Stimulated activated effector memory CD8-positive, alpha-beta T cell treated with anti-CD3 and anti-CD28 coated beads, Interleukin-12 subunit alpha, Interleukin-12 subunit beta, amount 100 ng/mL, for 72 hours (primary cell): ENCODE data around the gene ERFE.
A peak's percentile ranks its signal among the peaks of the same experiment; 100 is the strongest.
"Not testable (repeated sequence)": the region's sequence is repeated elsewhere in the genome, so short reads cannot be mapped to it uniquely, and the experiment has no call there.

Experiments
- ATAC-seq: fragments of 150-1000 bp; cut with Tn5 transposase; 2 replicates; pipeline ENCODE4 v1.10.0; 2021
- DNase-seq, 2 donors: peaks; one replicate each; pipeline ENCODE4 v3.0.0; 2021 to 2022; ENCODE audit warnings: low spot score in 2 of 2
- H3K27ac Mint-ChIP-seq: one replicate; pipeline ENCODE4 v1.8.0; 2022; ENCODE audit warnings: mild to moderate bottlenecking, mixed read lengths
- H3K36me3 Mint-ChIP-seq: one replicate; pipeline ENCODE4 v1.8.0; 2022; ENCODE audit warnings: mild to moderate bottlenecking, mixed read lengths
- H3K4me1 Mint-ChIP-seq: one replicate; pipeline ENCODE4 v1.8.0; 2022; ENCODE audit warnings: mixed read lengths
- H3K4me3 Mint-ChIP-seq: one replicate; pipeline ENCODE4 v1.8.0; 2022; ENCODE audit warnings: mild to moderate bottlenecking, mixed read lengths
- H3K9me3 Mint-ChIP-seq: one replicate; pipeline ENCODE4 v1.8.0; 2022; ENCODE audit warnings: mixed read lengths

ERFE gene

GRCh38 chr2:238166391-238167343 lies 7.9 kb downstream of the ERFE start:
- Mint-ChIP-seq H3K36me3 (peaks cover 31% of the 10 kb centered on the region), H3K4me1 (peaks cover 7% of the 10 kb centered on the region), H3K4me3 (no peak overlapping the region), H3K27ac (no peak overlapping the region), H3K9me3 (no peaks in the 10 kb centered on the region)
- DNase-seq (no peak), ATAC-seq (no peak)

GRCh38 chr2:238167344-238167715 lies 8.6 kb downstream of the ERFE start:
- ATAC-seq (no peak), DNase-seq (no peak)
- Mint-ChIP-seq H3K4me3 (no peak overlapping the region), H3K27ac (no peak overlapping the region), H3K4me1 (peaks cover 7% of the 10 kb centered on the region), H3K36me3 (peaks cover 37% of the 10 kb centered on the region), H3K9me3 (no peaks in the 10 kb centered on the region)

- Mint-ChIP-seq H3K4me1 (peaks cover 7% of the 10 kb centered on the region), H3K27ac (no peak overlapping the region), H3K9me3 (no peaks in the 10 kb centered on the region), H3K36me3 (peaks cover 42% of the 10 kb centered on the region), H3K4me3 (no peak overlapping the region)
- ATAC-seq (no peak), DNase-seq (no peak)
These were observed 9.0 kb downstream of the ERFE start for GRCh38 chr2:238167761-238168160.

- Mint-ChIP-seq H3K4me3 (no peak overlapping the region), H3K4me1 (peaks cover 7% of the 10 kb centered on the region), H3K27ac (no peak overlapping the region), H3K36me3 (peaks cover 48% of the 10 kb centered on the region), H3K9me3 (no peaks in the 10 kb centered on the region)
- DNase-seq: no peak
- ATAC-seq: no peak
These were observed 9.7 kb downstream of the ERFE start for GRCh38 chr2:238168196-238169047.

- Mint-ChIP-seq H3K36me3 (peaks cover 56% of the 10 kb centered on the region), H3K27ac (no peak overlapping the region), H3K4me3 (no peak overlapping the region), H3K4me1 (peaks cover 7% of the 10 kb centered on the region), H3K9me3 (no peaks in the 10 kb centered on the region)
- ATAC-seq (no peak), DNase-seq (no peak)
These were observed 10.4 kb downstream of the ERFE start for GRCh38 chr2:238169048-238169707.

- Mint-ChIP-seq H3K27ac (peak overlapping the region; percentile 26), H3K9me3 (no peaks in the 10 kb centered on the region), H3K4me3 (no peak overlapping the region), H3K36me3 (peaks cover 60% of the 10 kb centered on the region), H3K4me1 (peaks cover 5% of the 10 kb centered on the region)
- DNase-seq (no peak), ATAC-seq (no peak)
These were observed 11.0 kb downstream of the ERFE start for GRCh38 chr2:238169708-238170251.

- Mint-ChIP-seq H3K4me1 (no peaks in the 10 kb centered on the region), H3K4me3 (no peak overlapping the region), H3K36me3 (peaks cover 67% of the 10 kb centered on the region), H3K9me3 (no peaks in the 10 kb centered on the region), H3K27ac (peak overlapping the region; percentile 26)
- ATAC-seq (no peak), DNase-seq (no peak)
These were observed 11.8 kb downstream of the ERFE start for GRCh38 chr2:238170386-238171071.

GRCh38 chr2:238171072-238171431 lies 12.3 kb downstream of the ERFE start:
- not testable (repeated sequence) for DNase-seq, ATAC-seq, H3K9me3 Mint-ChIP-seq, H3K4me3 Mint-ChIP-seq, H3K4me1 Mint-ChIP-seq
- H3K27ac Mint-ChIP-seq: peak overlapping the region; percentile 62
- H3K36me3 Mint-ChIP-seq: peaks cover 73% of the 10 kb centered on the region

GRCh38 chr2:238171575-238172187 lies 12.9 kb downstream of the ERFE start:
- ATAC-seq (no peak), DNase-seq (no peak)
- no peaks in the 10 kb centered on the region for H3K4me1 Mint-ChIP-seq
- H3K4me3 Mint-ChIP-seq: no peak overlapping the region
- peak overlapping the region; percentile 62 for H3K27ac Mint-ChIP-seq
- H3K9me3 Mint-ChIP-seq: no peaks in the 10 kb centered on the region
- H3K36me3 Mint-ChIP-seq: peaks cover 79% of the 10 kb centered on the region

GRCh38 chr2:238172439-238172838 lies 13.7 kb downstream of the ERFE start:
- no peak overlapping the region for H3K4me3 Mint-ChIP-seq
- peaks cover 87% of the 10 kb centered on the region for H3K36me3 Mint-ChIP-seq
- no peaks in the 10 kb centered on the region for H3K4me1 Mint-ChIP-seq
- ATAC-seq: no peak
- no peak for DNase-seq
- peak overlapping the region; percentile 62 for H3K27ac Mint-ChIP-seq
- no peaks in the 10 kb centered on the region for H3K9me3 Mint-ChIP-seq

GRCh38 chr2:238173692-238174091 lies 14.9 kb downstream of the ERFE start:
- no peak overlapping the region for H3K4me3 Mint-ChIP-seq
- H3K4me1 Mint-ChIP-seq: no peaks in the 10 kb centered on the region
- DNase-seq (no peak), ATAC-seq (no peak)
- H3K27ac Mint-ChIP-seq: no peak overlapping the region
- no peaks in the 10 kb centered on the region for H3K9me3 Mint-ChIP-seq
- H3K36me3 Mint-ChIP-seq: peaks cover 98% of the 10 kb centered on the region

GRCh38 chr2:238174291-238174690 lies 15.5 kb downstream of the ERFE start:
- Mint-ChIP-seq H3K4me3 (no peak overlapping the region), H3K27ac (no peak overlapping the region), H3K36me3 (peaks cover 98% of the 10 kb centered on the region), H3K9me3 (no peaks in the 10 kb centered on the region), H3K4me1 (no peaks in the 10 kb centered on the region)
- DNase-seq: no peak
- no peak for ATAC-seq

- Mint-ChIP-seq H3K27ac (no peak overlapping the region), H3K36me3 (peaks cover 98% of the 10 kb centered on the region), H3K4me1 (no peaks in the 10 kb centered on the region), H3K9me3 (no peaks in the 10 kb centered on the region), H3K4me3 (no peak overlapping the region)
- ATAC-seq (no peak), DNase-seq (no peak)
These were observed 15.9 kb downstream of the ERFE start for GRCh38 chr2:238174701-238175100.

- H3K4me3 Mint-ChIP-seq: no peak overlapping the region
- H3K27ac Mint-ChIP-seq: no peak overlapping the region
- no peaks in the 10 kb centered on the region for H3K4me1 Mint-ChIP-seq
These were observed 17.8 kb downstream of the ERFE start for GRCh38 chr2:238176613-238177012.

More at GRCh38 chr2:238176613-238177012, 17.8 kb downstream of the ERFE start:
- ATAC-seq (no peak), DNase-seq (no peak)
- Mint-ChIP-seq H3K9me3 (no peaks in the 10 kb centered on the region), H3K36me3 (peaks cover 98% of the 10 kb centered on the region)
